Astrocyte of the cerebellum (primary cell): ENCODE measurements around the gene THSD4.
A peak's percentile ranks its signal among the peaks of the same experiment; 100 is the strongest.

Experiments used
- DNase-seq: peaks from one replicate; pipeline ENCODE4 v3.0.0-alpha.2; 2011; ENCODE audit warnings: low read depth
- H3K4me3 ChIP-seq: 2 replicates; pipeline ENCODE4 v1.5.1; 2011; ENCODE audit warnings: mild to moderate bottlenecking, low read depth, low read length, moderate library complexity
- CTCF ChIP-seq: IDR thresholded peaks from 2 replicates; pipeline ENCODE4 v1.5.1; 2012; ENCODE audit warnings: low read length, low read depth, moderate library complexity, mild to moderate bottlenecking; ENCODE audit errors: missing control alignments
- in situ Hi-C: cut with HindIII; loops from 2 replicates; pipeline ENCODE4 v1.10.0; 2017; ENCODE audit warnings: low sequenced_read_pairs

THSD4 gene

DNA sequence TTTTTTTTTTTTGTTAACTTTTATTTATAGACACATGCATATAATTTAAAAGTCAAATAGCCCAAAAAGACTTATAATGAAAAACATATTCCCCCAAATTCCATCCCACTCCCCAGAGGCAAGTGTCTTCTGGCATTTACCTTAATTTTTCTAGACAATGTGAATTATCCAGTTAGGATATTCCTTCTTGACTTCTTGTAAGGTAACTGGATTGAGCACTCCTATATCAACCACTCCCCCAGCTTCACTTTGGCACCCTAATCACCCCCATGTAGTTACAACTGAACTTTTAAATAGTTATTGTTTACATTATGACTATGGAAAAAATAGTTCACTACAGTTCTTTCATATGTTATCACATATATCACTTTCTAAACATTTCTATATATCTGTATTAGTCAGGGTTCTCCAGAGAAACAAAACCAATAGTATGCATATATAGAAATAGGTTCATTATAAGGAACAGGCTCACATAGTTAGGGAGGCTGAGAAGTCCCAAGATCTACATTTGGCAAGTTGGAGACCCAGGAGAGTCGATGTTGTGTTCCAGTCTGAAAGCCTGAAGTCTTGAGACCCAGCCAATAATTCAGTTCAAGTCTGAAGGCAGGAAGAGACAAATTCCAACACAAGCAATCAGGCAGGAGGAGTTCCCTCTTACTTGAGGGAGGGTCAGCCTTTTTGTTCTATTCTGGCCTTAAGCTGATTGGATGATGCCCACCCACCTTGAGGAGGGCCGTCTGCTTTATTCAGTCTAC, 175.8 kb downstream of the THSD4 start:
- in situ Hi-C loops, result no loop called here
- no peak for DNase-seq
- no peak overlapping the region for H3K4me3 ChIP-seq
- TF ChIP-seq CTCF, result no peak

DNA sequence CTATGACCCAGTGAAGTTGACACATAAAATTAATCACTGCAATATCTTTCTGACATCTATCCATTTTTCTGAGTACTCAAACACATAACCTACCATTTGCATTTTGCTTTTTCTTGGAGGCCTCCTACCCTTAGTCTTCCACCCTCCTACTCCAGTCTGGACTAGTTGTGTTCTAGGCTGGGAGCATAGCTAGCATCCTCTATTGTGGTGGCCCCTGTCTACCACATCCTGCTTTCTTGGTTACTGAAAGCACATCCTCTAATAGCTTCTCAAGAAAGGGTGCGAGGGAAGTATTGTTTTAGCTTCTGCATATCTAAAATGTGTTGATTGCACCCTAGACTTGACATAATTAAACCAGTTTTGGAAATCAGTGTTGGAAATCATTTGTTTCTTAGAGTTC, 176.5 kb downstream of the THSD4 start:
- in situ Hi-C loops, result no loop called here
- no peak for DNase-seq
- H3K4me3 ChIP-seq, result no peak overlapping the region
- no peak for TF ChIP-seq CTCF

DNA sequence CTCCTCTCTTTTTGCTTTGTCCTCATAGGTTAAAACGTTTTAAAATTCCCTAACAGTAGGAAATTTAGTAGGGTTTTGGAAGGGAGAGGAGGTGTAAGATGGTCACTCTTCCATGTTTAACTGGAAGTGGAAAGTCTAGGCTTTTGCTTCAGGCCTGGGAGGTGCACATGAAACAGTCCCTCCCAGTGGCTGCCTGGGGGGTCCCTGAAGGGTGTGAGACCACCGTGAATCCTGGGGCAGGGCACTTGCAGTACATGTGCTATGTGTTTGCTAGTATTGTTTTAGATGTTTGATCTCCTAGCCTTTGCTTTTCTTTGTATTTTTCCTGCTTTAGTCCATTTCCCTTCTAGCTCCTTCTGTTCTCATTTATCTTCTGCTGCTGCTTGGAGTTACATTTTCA, 178.5 kb downstream of the THSD4 start:
- H3K4me3 ChIP-seq, result no peak overlapping the region
- in situ Hi-C loops, result no loop called here
- DNase-seq, result no peak
- no peak for TF ChIP-seq CTCF

- in situ Hi-C loops, result no loop called here
- no peak for TF ChIP-seq CTCF
- peak; percentile 83 for DNase-seq
- no peak overlapping the region for H3K4me3 ChIP-seq
Observed at GRCh38 chr15:71294251-71294910, 179.1 kb downstream of the THSD4 start.

GRCh38 chr15:71294911-71295602, 179.8 kb downstream of the THSD4 start:
- TF ChIP-seq CTCF, result no peak
- no peak overlapping the region for H3K4me3 ChIP-seq
- in situ Hi-C loops, result no loop called here
- DNase-seq, result peak; percentile 92

DNA sequence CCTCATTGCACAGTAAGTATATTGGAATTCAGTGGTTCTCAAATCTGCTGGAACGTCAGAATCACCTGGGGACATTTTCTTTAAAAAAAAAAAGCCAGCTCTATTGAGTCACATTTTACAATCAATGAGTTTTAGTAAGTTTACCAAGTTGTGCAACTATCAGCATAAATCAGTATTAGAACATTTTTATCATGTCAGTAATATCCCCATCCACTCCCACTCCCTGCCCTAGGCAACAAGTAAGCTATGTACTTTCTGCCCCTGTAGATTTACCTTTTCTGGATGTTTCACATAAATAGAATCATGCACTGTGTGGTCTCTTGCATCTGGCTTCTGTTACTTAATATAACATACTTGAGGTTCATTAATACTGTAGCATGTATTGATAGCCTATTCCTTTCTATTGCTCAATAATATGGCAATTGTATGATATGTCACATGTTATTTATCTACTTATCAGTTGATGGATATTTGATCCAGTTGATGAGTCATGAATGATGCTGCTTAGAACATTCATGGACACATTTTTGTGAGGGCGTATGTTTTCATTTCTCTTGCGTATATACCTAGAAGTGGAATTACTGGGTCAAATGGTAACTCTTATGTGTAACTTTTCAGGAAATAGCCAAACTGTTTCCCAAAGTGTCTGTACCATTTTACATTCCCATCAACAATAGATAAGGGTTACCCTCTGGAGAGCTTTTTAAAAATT, 180.5 kb downstream of the THSD4 start:
- H3K4me3 ChIP-seq, result no peak overlapping the region
- in situ Hi-C loops, result no loop called here
- no peak for DNase-seq
- TF ChIP-seq CTCF, result no peak
